GM21526 (cell line): ENCODE data around the gene OSBPL3.

ENCODE experiments used
- ATAC-seq: cut with Tn5 transposase; IDR thresholded peaks from one replicate; pipeline ENCODE4 v1.9.1; 2021; ENCODE audit warnings: moderate library complexity; ENCODE audit not compliant: unreplicated experiment, low FRiP score

Gene OSBPL3

DNA sequence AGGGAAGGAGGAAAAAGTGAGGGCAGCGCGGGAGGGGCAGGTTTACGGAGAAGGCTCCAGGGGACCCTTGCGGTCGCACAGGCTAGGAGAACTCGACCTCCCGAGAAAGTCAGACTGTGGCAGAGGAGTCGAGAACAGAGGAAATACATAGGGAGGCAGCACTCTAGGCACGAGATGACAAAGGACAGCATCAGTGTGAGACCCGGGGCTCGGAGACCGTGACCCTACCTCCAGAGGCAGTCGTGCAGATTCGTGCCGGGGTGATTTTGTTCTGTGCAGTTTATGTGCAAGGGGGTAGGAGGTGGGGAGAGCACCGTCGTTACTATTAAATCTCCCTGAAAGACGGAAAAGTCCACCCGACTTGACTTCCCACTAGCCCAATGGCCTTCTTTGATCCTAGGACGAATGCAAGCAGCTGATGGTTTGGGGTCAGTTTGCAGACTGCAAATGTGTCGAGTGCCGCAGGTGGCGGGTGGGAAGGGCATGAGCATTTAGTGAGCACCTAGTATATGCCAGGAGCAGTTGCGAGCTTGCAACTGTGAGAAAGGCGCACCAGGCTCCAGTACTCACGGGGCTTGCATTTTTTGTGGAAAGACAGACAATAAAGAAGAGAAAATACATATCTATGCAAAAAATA lies 674 bp upstream of the OSBPL3 start:
- ATAC-seq: peak; percentile 16

DNA sequence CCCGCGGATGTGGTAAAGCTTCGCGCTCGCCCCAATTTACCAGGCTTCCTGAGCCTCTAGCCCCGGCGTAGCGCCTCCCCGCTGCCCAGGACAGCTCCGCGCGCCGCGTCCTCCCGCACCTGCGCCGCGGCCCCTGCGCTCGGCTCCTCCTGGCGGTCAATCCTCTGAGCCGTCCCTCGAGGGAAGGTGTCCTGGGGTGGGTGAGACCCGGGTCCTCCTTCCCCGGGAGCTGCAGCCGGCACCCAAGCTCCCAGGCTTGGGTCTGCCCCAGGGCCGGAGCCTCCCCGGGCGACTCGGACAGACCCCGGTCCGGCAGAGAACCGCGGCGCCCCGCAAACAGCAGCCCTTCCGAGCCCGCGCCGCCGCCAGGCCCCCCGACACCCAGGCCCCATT lies 512 bp downstream of the OSBPL3 start:
- peak; percentile 40 for ATAC-seq

DNA sequence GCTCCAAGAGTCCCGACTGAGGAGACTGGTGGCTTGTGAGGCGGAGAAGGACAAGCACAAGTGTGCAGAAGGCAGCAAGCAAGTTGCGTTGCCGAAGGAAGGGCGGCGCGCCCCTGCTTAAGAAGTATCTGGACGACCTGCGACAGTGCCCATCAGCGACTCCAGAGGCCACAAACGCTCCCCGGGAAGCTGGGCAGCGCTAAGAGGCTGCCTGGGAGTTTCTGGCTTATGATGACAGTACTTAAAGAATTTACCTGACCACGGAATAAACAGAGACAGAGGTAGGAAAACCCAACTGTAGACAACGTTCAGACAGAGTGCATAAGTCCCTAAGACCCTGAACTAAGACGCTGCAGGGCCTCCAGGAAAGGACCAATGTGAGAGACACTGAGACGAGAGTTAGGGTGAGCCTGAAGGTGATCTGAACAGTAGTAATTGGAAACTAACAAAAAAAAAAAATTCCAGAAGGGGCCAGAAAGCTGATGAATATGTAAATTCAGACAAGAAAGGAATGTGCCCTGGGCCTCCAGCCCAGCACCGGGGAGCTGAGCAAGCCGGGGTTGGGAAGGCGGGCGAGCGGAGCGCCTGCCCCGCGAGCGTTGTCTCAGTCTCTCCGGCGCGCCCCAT lies 1.0 kb downstream of the OSBPL3 start:
- ATAC-seq: peak; percentile 0

DNA sequence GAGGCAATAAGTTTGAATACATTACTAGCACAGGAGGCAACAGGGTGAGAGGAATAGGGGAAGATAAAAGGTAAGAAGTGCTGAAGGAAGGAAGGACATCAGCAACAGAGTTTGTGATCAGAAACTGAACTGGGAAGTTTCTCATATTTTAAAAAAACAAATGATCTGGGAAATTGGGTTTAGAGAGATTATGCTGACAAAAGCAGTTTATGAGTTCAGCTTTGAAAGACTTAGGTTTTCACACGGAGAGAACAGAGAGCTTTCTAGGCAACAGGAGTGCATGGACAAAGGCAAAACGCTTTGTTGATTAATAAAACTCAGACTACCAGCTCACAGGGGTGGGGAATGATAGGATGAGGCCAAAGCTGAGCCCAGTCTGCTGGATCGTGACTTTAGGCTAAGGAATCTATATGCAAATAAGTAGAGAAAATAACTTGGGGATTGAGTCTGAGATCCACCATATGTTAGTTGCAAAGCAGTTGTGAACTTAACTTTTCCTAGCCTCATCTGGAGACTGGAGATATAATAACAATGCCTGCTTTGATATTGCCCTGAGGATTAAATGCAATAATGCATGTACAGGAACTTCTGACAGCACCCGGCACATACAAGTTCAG lies 4.2 kb downstream of the OSBPL3 start:
- no peak for ATAC-seq

DNA sequence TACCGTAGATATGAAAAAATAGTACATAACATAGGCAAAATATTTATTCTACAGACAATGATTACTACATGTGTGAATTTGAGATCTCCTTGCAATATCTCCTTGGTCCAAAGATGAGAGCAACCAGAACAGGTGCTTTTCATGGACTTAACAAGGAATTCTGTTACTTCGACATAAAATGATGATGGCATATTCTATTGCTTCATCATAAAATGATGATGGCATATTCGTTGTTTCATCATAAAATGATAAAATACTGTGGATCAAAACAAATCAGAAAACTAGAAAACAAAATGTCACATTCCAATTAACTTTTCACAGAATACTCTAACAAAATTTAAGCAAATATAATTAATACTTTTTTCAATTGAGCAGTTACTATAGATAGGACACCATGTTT lies 4.8 kb downstream of the OSBPL3 start:
- no peak for ATAC-seq

DNA sequence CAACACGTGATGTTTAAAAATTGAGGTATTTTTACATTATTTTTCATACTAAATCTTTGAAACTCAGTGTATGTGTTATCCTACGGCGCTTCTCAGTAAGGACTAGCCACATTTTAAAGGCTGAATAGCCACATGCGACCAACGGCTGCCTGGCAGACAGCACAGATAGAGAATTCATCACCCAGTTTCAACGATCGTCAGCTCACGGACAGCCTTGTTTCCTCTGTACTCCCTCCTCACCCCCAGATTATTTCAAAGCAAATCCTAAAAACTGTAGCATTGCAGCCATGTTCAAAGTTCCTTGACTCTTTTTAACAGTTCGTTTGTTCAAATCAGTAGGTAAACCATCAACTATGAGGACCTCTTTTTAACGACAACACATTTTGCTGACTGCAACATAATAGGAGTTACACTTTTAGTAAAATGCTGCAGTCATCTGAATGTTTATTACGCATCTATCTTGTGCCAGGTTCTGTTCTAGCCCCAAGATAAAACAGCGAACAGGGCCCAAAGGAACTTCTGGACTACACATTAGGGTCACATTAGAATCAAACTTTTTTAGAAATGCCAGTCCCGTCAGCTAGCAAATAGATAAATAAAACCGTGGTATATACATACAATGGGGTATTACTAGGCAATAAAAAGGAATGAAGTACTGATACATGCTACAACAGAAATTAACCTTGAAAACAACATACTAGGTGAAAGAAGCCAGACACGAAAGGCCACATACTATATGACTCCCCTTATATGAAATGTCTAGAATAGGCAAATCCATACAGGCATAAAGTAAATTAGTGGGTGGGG lies 5.7 kb downstream of the OSBPL3 start:
- no peak for ATAC-seq

DNA sequence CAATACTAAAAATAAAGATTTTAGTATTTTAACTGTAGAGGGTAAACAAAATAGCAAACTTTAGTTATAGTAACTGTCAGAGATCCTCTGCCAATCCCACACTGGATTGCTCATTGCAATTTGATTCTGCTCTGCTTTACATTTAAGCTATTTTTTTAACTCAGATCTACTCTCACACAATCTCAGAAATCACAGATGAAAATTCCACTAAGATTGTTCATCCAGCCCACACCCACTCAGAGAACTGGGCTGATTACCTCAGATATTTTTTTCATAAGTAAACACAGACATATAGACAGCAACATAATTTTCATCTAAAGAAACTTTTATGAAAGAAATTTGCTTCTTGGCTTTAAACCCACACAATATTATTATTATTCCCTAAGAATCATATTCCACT lies 7.0 kb downstream of the OSBPL3 start:
- no peak for ATAC-seq

DNA sequence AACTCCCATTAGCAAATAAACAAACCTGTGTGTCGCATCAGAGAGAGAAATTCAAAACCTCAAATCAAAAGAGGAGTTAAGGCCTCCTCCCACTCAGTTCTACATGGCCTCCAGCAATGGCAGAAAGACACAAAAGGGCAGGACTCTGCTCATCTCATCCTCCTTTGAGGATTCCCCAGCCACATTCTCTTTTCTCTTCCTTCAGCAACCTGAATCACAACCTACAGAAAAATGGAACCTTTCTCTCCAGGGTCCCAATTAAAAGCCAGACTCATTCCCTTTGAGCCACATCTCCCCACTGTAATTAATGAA lies 7.9 kb downstream of the OSBPL3 start:
- ATAC-seq: no peak

DNA sequence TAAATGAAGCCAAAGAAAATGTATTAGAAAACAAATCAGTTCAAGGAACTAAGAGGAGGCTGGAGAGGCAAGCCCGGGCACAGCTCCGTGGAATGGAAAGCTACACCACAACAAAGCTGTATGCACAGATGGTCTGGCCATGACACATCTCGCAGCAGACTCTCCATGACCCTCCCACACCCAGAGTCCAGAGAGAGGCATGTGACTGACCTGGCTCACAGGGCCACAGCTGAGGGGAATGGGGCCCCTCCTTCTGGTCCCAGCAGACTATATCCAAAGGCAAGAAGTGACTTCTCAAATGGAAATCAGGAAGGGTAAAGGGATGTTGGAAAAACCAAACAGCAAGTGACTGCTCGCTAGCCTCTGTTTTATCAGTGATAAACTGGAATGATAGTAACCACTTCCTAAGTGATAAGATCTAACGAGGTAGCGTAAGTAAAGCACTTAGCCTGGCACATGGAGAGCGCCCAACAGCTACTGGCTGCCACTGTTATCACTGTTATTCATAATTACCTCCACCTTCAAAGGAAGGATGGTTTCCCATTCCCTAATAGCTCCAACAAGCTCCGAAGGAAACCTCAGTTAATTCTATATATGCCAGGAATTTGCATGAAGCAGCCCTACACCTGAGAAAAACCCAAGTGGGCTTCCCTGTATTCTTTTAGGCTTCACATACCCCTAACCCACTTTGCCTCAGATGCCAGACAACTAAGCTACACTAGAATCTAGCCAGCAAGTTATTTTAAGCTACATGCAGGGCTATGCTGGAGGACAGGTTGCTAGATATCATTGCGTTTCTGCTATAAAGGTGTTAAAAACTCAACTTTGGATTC lies 8.4 kb downstream of the OSBPL3 start:
- ATAC-seq: no peak

DNA sequence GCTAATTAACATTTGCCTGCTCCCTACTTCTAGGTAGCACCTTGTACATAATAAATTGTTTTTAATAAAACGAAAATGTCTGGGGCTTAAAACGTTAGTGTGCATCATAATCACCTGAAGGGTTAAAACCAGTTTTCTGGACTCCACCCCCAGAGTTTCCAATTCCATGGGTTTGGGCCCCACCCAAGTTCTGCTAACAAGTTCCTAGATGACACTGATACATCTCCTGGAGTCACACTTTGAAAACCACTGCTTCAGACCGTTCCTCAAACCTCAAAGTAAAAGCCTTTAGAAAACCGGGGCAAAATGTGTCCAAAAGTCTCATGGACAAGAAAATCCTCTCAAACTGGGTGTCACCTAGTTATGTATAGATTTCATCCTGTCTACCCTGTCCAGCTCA lies 9.3 kb downstream of the OSBPL3 start:
- no peak for ATAC-seq

DNA sequence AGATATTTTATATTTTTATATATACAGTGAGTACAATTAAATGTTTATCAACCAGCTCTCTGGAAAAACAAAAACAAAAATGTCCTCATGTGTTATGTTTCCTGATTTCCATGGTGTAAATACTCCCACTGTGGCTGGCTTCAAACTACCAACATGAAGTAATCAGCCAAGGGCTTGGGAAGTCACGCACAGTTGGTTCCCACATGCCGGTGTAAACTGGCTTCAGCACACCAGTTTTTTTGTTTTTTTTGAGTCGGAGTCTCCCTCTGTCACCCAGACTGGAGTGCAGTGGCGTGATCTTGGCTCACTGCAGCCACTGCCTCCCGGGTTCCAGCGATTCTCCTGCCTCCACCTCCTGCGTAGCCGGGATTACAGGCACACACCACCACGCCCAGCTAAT lies 11.8 kb downstream of the OSBPL3 start:
- no peak for ATAC-seq

DNA sequence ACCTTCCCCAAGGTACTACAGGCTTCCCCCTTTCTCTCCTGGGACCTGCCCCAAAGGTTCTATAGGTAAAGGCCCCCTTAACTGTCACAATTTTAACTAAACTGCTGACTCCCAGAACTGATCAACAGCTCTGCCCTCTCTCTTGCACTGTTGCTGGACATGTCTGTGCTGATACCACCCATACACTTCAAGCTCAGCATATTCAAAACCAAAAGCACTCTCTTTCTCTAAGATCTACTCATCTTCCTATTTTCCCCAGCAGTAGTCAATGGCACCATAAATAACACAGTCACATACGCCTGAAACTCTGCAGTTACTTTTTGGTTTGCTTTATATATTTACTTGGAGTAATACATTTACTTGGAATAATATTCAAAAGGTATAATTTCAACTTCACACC lies 12.3 kb downstream of the OSBPL3 start:
- no peak for ATAC-seq

DNA sequence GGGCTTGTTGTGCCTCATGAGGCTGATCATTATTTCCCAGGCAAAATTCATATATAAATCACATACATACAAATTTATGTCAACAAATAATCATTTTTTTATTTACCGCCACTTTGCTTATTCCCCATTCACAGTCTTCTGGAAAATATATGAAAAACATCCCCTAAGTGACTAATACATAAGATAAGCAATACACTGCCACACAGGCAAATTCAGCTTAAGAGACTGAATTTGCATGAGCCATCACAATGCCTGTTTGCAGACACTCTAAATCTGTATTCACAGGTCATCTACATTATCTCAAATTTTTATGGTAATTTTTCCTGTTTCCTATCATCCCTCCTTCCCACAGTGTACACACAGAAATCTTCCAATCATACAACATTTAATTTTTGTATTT lies 13.2 kb downstream of the OSBPL3 start:
- ATAC-seq: no peak

DNA sequence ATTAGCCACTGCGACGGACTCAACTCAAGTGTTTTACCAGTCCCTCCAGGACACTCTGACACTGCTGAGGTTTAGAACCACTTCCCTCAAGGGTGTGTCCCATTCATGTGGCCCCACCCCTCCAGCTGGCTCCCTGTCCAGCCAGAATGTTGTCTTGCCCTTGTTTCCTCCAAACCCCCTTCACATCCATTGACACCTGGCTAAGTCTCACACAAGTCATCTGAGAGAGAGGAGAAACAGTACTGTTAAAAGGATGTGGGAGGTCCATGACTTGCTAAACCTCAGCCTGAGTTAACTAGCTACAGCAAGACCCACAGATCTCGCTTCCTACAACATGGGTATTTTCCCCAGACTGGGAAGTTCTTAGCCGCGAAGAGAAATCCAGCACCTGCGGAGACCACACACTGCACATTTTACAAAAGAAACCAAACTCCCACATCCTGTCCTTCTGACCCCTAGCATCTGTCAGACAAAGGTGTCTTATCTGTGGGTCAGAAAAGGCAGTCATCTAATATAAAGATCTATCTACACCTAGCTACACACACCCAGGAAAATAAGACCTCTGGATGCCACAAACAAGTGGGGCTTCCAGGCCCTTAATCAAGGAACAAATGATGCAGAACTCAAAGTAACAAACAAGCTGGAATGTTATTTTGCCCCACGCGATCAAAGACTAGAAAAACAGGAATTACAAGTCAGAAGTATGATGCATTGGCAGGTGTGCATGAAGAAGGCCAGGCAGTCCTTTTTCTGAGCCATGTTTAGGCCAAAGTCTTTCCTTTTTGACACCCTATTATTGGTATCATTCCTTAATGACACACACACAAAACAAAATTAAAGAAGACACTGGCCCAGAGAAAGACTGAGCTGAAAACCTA lies 13.9 kb downstream of the OSBPL3 start:
- ATAC-seq: peak; percentile 71

DNA sequence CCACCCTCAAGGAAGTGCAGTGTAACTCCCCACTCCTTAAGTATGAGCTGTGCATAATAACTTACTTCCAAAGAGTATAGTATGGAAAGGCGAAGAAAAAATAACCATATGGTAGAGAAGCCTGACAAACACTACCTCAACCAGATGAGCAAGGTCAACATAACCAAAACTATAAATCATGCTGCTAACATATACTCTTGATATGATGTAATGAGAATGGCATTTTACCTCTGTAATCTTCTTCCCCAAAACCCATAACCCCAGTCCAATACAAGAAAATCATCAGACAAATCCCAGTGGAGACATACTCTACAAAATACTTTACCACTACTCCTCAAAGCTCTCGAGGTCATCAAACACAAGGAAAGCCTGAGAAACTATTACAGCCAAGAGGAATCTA lies 15.8 kb downstream of the OSBPL3 start:
- no peak for ATAC-seq

DNA sequence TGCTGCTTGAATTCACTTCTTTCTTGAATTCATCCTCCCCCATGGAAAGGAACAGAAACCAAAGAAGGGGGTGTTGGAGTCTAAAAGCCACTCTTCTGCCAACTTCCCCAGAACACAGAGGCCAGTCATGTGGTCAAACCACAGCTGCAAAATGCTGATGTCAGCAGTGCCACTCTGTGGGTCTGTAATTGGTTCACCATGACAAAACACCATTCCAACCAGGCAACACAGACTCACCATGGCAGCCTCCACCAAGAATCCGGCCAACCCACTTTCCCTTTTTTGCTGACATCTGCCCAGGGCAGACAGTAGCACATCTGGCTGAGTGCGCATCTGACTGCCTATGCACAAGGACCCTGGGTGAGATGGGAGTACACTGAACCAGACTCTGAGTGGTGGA lies 16.8 kb downstream of the OSBPL3 start:
- no peak for ATAC-seq

DNA sequence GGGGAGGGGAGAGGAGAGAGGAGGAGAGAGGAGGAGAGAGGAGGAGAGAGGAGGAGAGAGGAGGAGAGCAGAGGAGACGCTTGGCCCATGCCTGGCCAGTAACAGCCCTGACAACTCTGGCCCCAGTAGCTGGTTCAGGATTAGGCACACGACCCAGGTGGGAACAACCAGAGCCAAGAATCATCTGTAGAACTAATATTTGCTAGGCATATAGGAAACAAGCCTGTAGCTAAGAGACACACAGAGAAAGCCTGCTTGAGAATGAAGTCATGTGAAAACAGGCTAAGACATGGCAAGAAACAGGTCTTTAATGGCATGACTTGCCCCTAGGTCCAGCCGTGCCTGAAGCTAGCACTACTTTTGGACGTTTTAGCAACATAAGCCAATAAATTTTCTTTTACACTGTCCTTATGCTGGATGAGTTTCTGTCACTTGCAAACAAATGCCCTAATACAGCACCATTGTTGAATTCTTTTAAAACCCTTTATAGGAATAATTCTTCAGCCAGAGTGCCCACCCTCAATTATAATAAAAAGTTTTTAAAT lies 17.5 kb downstream of the OSBPL3 start:
- ATAC-seq: no peak

DNA sequence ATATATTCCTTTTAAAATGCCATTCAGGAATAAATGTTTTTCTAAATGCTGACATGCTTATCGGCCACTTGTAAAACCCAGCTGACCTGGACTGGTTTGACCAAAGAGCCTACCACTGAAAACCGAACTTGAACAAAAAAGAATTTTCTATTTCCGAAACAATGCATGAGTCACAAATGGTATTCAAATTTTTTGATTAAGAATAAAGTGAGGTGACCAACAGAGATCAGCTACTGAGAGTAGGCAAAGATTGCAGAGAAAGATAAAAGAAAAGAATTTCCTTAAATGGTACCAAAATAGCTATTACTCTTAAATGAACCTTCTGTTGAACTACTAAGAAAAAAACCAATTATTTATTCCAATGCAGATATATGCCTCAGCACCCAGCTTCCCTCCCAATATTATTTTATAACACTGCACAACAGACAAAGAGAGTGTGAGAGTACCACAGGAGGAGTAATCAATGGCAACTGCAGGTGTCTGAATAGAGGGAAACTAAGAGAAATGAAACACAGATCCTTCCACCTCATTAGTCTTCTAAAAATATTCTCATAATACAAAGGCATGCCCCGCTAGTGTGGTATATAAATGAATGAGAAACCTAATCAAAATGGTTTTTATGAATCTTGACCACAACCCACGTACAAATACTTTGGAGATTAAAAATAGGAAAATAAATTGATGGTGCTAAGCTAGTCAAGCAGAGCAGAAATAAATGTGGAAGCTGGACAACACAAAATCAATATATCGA lies 20.1 kb downstream of the OSBPL3 start:
- ATAC-seq: no peak

DNA sequence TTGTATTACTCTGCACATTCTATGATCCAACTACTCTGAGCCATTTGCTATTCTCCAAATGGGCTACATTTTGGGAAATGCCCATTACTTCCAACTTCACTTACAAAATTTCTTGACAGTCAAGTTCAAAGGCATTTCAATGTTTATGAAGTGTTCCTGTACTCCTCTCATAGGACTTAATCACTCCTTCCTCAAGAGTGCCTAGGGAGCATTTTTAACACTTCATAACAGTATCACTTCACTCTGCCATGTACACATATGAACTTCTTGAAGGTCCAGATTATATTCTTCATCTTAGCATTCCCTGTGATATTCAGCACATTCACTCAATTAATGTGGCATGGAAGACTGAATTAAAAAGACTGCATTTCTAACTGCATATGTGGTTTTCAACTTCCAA lies 21.6 kb downstream of the OSBPL3 start:
- ATAC-seq: no peak
